ENCODE measurements around the gene LRRC31.

GRCh38 chr3:169838511-169839030 lies 31.2 kb downstream of the LRRC31 start:
- no peak for TF ChIP-seq POLR2AphosphoS5 (IDR thresholded peaks at IDR 0.05; ENCODE audit: borderline replicate concordance, low read depth, low read length)
- no peak for TF ChIP-seq EZH2 (IDR thresholded peaks at IDR 0.05)
- TF ChIP-seq FOXP2 (optimal IDR thresholded peaks at IDR 0.05; ENCODE audit: control extremely low read depth, extremely low read length, insufficient read depth), result no peak
